ENCODE measurements around the gene TMTC2. TPM values are rescaled to one million over a fixed set of nuclear protein-coding genes. Genes with fewer than 3 reads are reported as not detected.

Gene TMTC2
- total RNA-seq, 2 experiments from 2014 or later, result 2.4 to 2.5 TPM

DNA sequence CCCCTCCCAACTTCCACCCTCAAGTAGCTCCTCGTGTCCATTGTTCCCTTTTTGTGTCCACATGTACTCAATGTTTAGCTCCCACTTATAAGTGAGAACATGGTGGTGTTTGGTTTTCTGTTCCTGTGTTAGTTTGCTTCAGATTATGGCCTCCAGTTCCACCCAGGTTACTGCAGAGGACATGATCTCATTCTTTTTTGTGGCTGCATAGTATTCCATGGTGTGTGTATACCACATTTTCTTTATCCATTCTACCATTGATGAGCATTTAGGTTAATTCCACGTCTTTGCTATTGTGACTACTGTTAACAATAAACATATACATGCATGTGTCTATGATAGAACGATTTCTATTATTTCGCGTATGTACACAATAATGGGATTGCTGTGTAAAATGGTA, 362.6 kb downstream of the TMTC2 start:
- Mint-ChIP-seq H3K4me1 (no peaks in the 10 kb centered on the region), H3K36me3 (ENCODE audit: low read depth) (no peaks in the 10 kb centered on the region), H3K9me3 (ENCODE audit: low read depth) (peaks cover 2% of the 10 kb centered on the region), H3K27me3 (no peaks in the 10 kb centered on the region), H3K4me3 (no peak overlapping the region), H3K27ac (no peak overlapping the region)
- intact Hi-C loops (cut with DNase I, micrococcal nuclease), result no loop called here
- ATAC-seq (no peak), DNase-seq (no peak)
- POLR2A ChIA-PET, result no interaction called here
- CTCF ChIA-PET, result no interaction called here

DNA sequence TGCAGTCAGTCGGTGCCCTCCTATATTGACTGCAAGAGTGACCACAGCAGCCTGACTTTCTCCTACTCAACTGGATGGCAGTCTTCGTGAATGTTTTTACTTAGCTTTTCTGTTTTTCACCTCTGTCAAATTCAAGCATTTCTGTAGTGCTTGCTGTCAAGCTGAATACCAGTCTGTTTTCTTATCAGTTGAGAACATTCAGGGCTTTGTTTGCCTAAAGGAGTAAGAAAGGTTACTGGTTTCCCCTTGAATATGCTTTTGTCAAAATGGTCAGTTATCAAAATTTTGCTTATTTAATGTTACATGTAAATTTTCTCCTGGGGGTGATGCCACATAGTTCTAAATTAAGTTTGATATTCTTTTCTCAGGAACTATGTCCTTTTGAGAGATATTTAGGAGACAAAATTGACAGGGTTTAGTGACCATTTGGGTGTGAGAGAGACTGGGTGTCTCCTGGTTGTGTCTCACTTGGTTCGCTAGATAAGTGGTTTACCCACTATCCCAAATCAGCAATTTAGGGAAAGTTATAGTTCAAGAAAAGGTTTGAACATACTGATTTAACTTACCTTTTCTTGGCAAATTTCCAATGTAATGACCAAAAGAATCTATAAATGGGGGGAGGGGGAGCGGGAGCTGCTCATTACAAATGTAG, 366.3 kb downstream of the TMTC2 start:
- ChIA-PET POLR2A (no interaction called here), CTCF (no interaction called here)
- H3K27me3 Mint-ChIP-seq, result no peaks in the 10 kb centered on the region
- peaks cover 2% of the 10 kb centered on the region for H3K9me3 Mint-ChIP-seq (ENCODE audit: low read depth)
- intact Hi-C loops (cut with DNase I, micrococcal nuclease), result no loop called here
- H3K36me3 Mint-ChIP-seq (ENCODE audit: low read depth), result no peaks in the 10 kb centered on the region
- H3K4me1 Mint-ChIP-seq, result no peaks in the 10 kb centered on the region
- no peak for DNase-seq
- no peak overlapping the region for H3K27ac Mint-ChIP-seq
- no peak overlapping the region for H3K4me3 Mint-ChIP-seq
- ATAC-seq, result no peak

DNA sequence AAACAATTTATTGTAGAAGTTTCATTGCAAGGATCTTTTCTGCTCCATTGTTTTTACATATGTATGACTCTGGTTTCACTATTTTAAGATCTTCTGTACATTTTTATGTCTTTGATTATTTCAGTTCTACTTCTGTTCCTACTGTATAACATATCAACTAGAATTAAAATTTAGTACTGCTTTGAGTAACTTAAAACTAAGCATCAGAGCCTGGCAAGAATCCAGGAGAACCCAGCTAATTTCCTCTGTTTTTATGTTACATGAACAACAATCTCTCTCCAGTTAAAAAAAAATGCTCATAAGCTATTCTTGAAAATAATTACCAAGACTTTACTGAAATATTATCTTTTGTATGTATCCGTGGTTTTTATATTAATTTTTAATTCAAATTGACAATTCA, 370.7 kb downstream of the TMTC2 start:
- Mint-ChIP-seq H3K36me3 (ENCODE audit: low read depth) (no peaks in the 10 kb centered on the region), H3K27me3 (no peaks in the 10 kb centered on the region), H3K4me1 (no peaks in the 10 kb centered on the region), H3K27ac (no peak overlapping the region), H3K9me3 (ENCODE audit: low read depth) (no peaks in the 10 kb centered on the region), H3K4me3 (no peak overlapping the region)
- ATAC-seq (no peak), DNase-seq (no peak)
- POLR2A ChIA-PET, result no interaction called here
- CTCF ChIA-PET, result no interaction called here
- intact Hi-C loops (cut with DNase I, micrococcal nuclease), result no loop called here

DNA sequence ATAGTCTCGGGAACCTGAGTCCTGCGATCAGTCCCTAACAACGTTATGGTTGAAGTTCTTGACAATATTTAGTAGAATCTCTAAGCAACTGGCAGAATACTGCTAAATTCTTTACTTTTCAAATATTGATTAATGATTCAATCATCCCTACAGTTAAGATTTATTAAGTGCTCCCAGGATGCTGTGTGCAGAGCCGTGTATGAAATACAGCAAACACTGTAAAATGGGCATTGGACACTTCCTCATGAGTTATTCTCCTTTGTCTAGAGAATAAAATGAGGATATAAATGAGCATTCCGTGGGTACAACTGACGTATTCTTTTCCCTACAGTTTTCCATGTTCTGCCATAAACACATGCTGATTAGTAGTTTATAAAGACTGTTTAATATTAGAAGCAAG, 372.4 kb downstream of the TMTC2 start:
- Mint-ChIP-seq H3K9me3 (ENCODE audit: low read depth) (no peaks in the 10 kb centered on the region), H3K27me3 (no peaks in the 10 kb centered on the region), H3K4me3 (no peak overlapping the region), H3K27ac (no peak overlapping the region), H3K4me1 (no peaks in the 10 kb centered on the region), H3K36me3 (ENCODE audit: low read depth) (no peaks in the 10 kb centered on the region)
- ChIA-PET POLR2A (no interaction called here), CTCF (no interaction called here)
- DNase-seq (no peak), ATAC-seq (no peak)
- intact Hi-C loops (cut with DNase I, micrococcal nuclease), result no loop called here

DNA sequence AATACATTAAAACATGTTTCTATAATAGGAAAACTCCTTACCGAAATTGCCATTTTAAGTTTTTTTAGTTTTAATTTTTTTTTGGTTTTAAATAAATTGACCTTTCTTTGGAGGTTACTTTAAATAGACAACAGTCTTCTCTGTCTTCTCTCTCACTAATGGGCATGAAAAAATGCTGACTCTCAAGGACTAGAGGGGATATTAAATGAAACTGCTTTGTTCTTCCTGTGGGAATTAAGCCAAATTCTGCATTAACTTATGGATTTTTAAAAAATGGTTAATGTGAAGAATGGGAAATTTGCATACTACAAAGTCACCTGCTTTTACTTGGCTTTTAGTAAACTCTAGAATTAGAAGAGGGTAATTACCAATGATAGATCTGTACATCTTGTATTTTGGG, 378.9 kb downstream of the TMTC2 start:
- ATAC-seq (no peak), DNase-seq (no peak)
- ChIA-PET CTCF (no interaction called here), POLR2A (no interaction called here)
- H3K4me1 Mint-ChIP-seq, result no peaks in the 10 kb centered on the region
- no peaks in the 10 kb centered on the region for H3K36me3 Mint-ChIP-seq (ENCODE audit: low read depth)
- H3K4me3 Mint-ChIP-seq, result no peak overlapping the region
- H3K27me3 Mint-ChIP-seq, result no peaks in the 10 kb centered on the region
- no peaks in the 10 kb centered on the region for H3K9me3 Mint-ChIP-seq (ENCODE audit: low read depth)
- H3K27ac Mint-ChIP-seq, result no peak overlapping the region
- intact Hi-C loops (cut with DNase I, micrococcal nuclease), result no loop called here

DNA sequence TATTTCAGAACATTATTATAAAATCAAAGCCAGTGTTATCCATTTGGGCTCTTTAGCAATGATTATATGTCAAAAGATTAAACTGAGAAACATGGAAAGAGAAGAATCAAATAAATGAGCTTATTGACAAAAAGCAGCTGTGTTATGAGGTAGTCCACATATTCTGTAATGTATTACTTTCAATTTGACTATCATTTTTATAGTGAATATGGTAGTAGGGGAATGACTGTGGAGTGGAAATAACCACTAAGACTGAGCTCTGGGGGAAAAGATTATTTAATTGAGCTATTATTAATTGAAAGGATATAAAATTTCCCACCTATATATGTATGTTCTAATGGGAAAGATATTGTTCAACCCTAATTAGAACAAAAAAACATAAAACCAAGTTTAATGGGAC, 381.3 kb downstream of the TMTC2 start:
- ChIA-PET POLR2A (interaction anchor here (0.5 kb wide), 1 partner anchor 176 kb away, joined by 4 read pairs; no protein-coding TSS in a partner anchor), CTCF (no interaction called here)
- ATAC-seq, result no peak
- no peaks in the 10 kb centered on the region for H3K4me1 Mint-ChIP-seq
- intact Hi-C loops (cut with DNase I, micrococcal nuclease), result no loop called here
- H3K4me3 Mint-ChIP-seq, result no peak overlapping the region
- H3K27me3 Mint-ChIP-seq, result no peaks in the 10 kb centered on the region
- no peaks in the 10 kb centered on the region for H3K36me3 Mint-ChIP-seq (ENCODE audit: low read depth)
- H3K9me3 Mint-ChIP-seq (ENCODE audit: low read depth), result peaks cover 1% of the 10 kb centered on the region
- DNase-seq, result no peak
- H3K27ac Mint-ChIP-seq, result no peak overlapping the region

DNA sequence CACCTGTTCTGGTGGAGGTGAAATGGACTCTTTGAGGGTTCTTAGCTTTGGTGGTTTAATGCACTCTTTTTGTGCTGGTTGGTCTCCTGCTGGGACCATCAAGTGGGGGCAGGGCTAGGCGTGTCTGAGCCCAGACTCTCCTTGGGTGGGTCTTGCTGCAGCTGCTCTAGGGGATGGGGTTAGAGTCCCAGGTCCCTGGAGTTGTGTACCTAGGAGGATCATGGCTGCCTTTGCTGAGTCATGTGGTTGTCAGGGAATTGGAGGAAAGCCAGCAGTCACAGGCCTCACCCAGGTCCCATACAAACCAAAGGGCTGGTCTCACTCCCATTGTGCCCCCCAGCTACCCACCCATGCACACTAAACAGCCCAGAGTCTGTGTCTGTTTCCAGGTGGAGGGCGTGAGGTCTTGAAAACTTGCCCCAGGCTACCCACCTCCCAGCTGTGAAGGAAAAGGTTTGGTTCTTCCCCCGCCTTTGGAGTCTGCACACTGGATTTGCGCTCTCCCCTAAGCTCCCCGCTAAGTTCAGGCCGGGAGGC, 387.7 kb downstream of the TMTC2 start:
- ChIA-PET CTCF (interaction anchor here (0.6 kb wide), 1 partner anchor 1842 kb away, joined by 4 read pairs; no protein-coding TSS in a partner anchor), POLR2A (no interaction called here)
- H3K9me3 Mint-ChIP-seq (ENCODE audit: low read depth), result peaks cover 2% of the 10 kb centered on the region
- DNase-seq (no peak), ATAC-seq (no peak)
- H3K4me3 Mint-ChIP-seq, result no peak overlapping the region
- no peaks in the 10 kb centered on the region for H3K4me1 Mint-ChIP-seq
- H3K27ac Mint-ChIP-seq, result no peak overlapping the region
- intact Hi-C loops (cut with DNase I, micrococcal nuclease), result no loop called here
- H3K36me3 Mint-ChIP-seq (ENCODE audit: low read depth), result peaks cover 2% of the 10 kb centered on the region
- H3K27me3 Mint-ChIP-seq, result no peaks in the 10 kb centered on the region

DNA sequence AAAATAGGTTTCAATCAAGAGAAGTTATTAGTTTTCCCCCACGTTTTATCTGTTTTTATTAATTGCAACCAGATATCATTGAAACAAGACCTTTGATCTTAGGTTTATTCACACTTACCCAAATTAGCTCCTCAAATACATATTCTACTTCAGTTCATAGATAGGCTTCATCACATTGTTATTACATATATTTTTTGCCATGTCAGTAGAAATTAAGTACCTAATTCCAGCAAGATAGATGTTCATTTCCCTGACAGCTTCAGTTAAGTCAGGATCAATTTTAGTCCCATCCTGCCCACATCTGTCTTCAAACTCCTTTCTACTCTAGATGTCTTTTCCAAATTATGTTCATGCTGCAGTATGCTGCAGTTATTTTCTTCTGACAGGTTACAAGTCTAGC, 388.8 kb downstream of the TMTC2 start:
- no peak for DNase-seq
- no peaks in the 10 kb centered on the region for H3K4me1 Mint-ChIP-seq
- H3K36me3 Mint-ChIP-seq (ENCODE audit: low read depth), result peaks cover 2% of the 10 kb centered on the region
- intact Hi-C loops (cut with DNase I, micrococcal nuclease), result no loop called here
- H3K27me3 Mint-ChIP-seq, result no peaks in the 10 kb centered on the region
- ATAC-seq, result no peak
- ChIA-PET CTCF (no interaction called here), POLR2A (interaction anchor here (0.5 kb wide), 1 partner anchor 277 kb away, joined by 4 read pairs; no protein-coding TSS in a partner anchor)
- peaks cover 2% of the 10 kb centered on the region for H3K9me3 Mint-ChIP-seq (ENCODE audit: low read depth)
- H3K27ac Mint-ChIP-seq, result no peak overlapping the region
- H3K4me3 Mint-ChIP-seq, result no peak overlapping the region

DNA sequence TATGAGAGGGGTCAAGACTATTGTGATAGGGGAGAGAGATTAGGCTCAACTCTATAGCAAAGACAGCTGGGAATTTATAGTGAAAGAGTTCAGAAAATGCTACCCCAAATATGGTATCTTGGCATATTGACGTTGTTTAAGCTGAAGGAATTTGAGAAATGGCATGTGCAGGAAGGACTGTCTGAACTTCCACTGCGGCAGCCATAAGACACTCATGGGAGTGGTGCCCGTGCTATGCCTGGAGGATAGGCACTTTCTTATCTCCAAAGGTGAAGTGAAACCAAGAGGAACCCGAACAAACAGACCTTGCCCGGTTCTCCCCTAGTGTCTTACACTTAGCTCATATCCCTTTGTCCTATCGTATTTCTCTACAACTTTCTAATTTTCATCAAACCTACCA, 390.3 kb downstream of the TMTC2 start:
- H3K36me3 Mint-ChIP-seq (ENCODE audit: low read depth), result peaks cover 2% of the 10 kb centered on the region
- H3K9me3 Mint-ChIP-seq (ENCODE audit: low read depth), result peaks cover 2% of the 10 kb centered on the region
- no peaks in the 10 kb centered on the region for H3K27me3 Mint-ChIP-seq
- ATAC-seq, result no peak
- no peak overlapping the region for H3K27ac Mint-ChIP-seq
- CTCF ChIA-PET, result no interaction called here
- no peak for DNase-seq
- H3K4me1 Mint-ChIP-seq, result no peaks in the 10 kb centered on the region
- intact Hi-C loops (cut with DNase I, micrococcal nuclease), result no loop called here
- POLR2A ChIA-PET, result no interaction called here
- H3K4me3 Mint-ChIP-seq, result no peak overlapping the region

DNA sequence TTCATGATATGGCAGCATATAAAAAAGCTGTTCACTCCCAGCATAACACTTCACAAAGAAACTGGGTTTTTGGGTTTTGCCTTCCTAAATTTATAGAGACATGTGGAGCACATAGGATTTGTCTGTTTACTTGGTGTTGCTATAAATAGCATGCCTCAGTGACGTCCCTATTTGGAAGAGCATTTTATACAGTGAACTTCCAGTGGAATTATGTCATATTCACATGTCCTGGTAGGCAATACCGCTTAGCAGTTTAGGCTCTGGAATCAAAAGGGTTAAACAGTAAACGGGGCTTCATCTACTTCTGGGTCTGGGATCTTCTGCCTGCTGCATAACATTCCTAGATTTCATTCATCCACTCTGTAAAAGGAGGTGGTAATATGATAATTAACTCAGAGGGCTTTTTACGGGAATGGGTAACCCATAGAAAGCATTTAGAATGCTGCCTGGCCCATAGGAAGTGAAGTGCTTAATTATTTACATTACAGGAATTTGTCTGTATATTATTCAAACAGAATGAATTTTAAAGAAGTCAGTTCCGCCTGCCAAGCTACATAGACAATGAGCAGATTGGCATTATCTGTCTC, 396.1 kb downstream of the TMTC2 start:
- Mint-ChIP-seq H3K4me1 (no peaks in the 10 kb centered on the region), H3K36me3 (ENCODE audit: low read depth) (no peaks in the 10 kb centered on the region), H3K27me3 (no peaks in the 10 kb centered on the region), H3K4me3 (no peak overlapping the region), H3K27ac (no peak overlapping the region), H3K9me3 (ENCODE audit: low read depth) (no peaks in the 10 kb centered on the region)
- POLR2A ChIA-PET, result no interaction called here
- DNase-seq (no peak), ATAC-seq (no peak)
- CTCF ChIA-PET, result no interaction called here
- intact Hi-C loops (cut with DNase I, micrococcal nuclease), result no loop called here

DNA sequence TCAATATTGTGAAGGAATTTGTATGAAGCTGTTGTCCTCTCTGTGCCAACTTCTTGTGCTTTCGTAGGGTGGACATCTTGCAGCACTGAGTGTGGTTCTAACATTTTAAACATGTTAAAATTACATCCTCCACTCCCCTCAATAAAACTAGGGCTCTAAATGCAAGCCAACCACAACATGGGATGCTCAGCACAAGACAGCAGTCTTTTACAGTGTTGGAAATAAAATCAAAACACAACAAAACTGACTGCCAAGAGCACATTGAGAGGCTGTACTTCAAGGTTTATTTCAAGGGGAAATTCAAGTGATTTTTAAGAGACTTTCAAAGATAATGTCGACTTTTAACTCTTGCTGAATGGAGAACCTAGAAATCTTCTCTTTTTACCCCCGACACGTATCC, 396.9 kb downstream of the TMTC2 start:
- no peak for DNase-seq
- H3K27ac Mint-ChIP-seq, result no peak overlapping the region
- no peaks in the 10 kb centered on the region for H3K4me1 Mint-ChIP-seq
- H3K4me3 Mint-ChIP-seq, result no peak overlapping the region
- H3K27me3 Mint-ChIP-seq, result no peaks in the 10 kb centered on the region
- intact Hi-C loops (cut with DNase I, micrococcal nuclease), result no loop called here
- POLR2A ChIA-PET, result no interaction called here
- no peak for ATAC-seq
- H3K36me3 Mint-ChIP-seq (ENCODE audit: low read depth), result no peaks in the 10 kb centered on the region
- CTCF ChIA-PET, result no interaction called here
- H3K9me3 Mint-ChIP-seq (ENCODE audit: low read depth), result no peaks in the 10 kb centered on the region

DNA sequence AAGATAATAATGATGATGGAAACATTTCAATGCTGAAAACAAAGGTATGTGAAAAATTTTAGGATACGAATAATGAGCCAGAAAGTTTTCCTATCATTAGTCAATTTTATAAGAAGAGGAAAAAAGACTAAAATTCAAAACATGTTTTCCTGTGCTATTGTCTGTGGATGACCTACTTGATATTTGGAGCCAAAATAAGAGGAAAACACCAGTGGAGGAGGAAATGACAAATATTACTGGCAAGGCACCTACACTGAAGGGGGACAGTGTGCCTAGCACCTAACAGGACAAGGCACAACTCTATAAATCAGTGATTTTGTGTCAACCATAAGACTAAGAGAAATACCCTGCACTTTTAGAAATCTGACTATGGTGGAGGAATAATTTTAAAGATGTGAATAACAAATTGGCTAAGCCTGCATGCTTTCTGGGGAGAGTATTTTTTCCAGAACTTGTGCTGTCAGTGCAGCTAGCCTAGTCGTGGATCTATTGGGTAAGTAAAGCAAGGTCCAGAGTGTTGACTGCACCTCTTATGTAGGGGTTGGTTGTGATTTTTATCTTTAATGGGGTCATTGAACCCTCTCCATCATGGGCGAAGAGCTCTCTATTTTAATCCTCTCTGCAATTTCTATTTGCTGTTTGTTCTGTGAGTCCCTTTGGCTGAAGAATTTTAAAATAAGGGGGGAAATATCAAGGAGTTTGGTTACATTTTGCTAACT, 398.0 kb downstream of the TMTC2 start:
- Mint-ChIP-seq H3K27ac (no peak overlapping the region), H3K9me3 (ENCODE audit: low read depth) (no peaks in the 10 kb centered on the region), H3K4me1 (no peaks in the 10 kb centered on the region), H3K4me3 (no peak overlapping the region), H3K27me3 (no peaks in the 10 kb centered on the region), H3K36me3 (ENCODE audit: low read depth) (no peaks in the 10 kb centered on the region)
- no peak for ATAC-seq
- DNase-seq, result no peak
- CTCF ChIA-PET, result interaction anchor here (0.6 kb wide), 1 partner anchor 164 kb away, joined by 3 read pairs; no protein-coding TSS in a partner anchor
- POLR2A ChIA-PET, result no interaction called here
- intact Hi-C loops (cut with DNase I, micrococcal nuclease), result no loop called here

Data from activated CD4-positive, alpha-beta T cell treated with anti-CD3 and anti-CD28 coated beads for 36 hours (primary cell).